Central memory CD8-positive, alpha-beta T cell (primary cell): ENCODE measurements around the gene MSL2.
"Not testable (repeated sequence)": the region's sequence is repeated elsewhere in the genome, so short reads cannot be mapped to it uniquely, and the experiment has no call there.

Experiments
- ATAC-seq: fragments of 150-1000 bp; cut with Tn5 transposase; replicated peaks from 2 replicates; pipeline ENCODE4 v1.10.0; 2022; ENCODE audit warnings: mild to moderate bottlenecking, moderate FRiP score, moderate number of reproducible peaks; ENCODE audit not compliant: poor library complexity, severe bottlenecking; ENCODE audit errors: extremely low read depth
- DNase-seq, 2 donors: peaks; one replicate each; pipeline ENCODE4 v3.0.0; 2021; ENCODE audit warnings: low spot score in 2 of 2
- H3K27ac Mint-ChIP-seq: one replicate; pipeline ENCODE4 v1.8.0; 2022; ENCODE audit warnings: low read depth, mild to moderate bottlenecking, moderate library complexity, mixed read lengths
- H3K27me3 Mint-ChIP-seq: one replicate; pipeline ENCODE4 v1.8.0; 2022; ENCODE audit warnings: mixed read lengths
- H3K36me3 Mint-ChIP-seq: one replicate; pipeline ENCODE4 v1.8.0; 2022; ENCODE audit warnings: mild to moderate bottlenecking, moderate library complexity, mixed read lengths; ENCODE audit not compliant: insufficient read depth
- H3K4me1 Mint-ChIP-seq: one replicate; pipeline ENCODE4 v1.8.0; 2022; ENCODE audit warnings: mixed read lengths
- H3K4me3 Mint-ChIP-seq: one replicate; pipeline ENCODE4 v1.8.0; 2022; ENCODE audit warnings: mild to moderate bottlenecking, moderate library complexity, mixed read lengths
- H3K9me3 Mint-ChIP-seq: one replicate; pipeline ENCODE4 v1.8.0; 2022; ENCODE audit warnings: mixed read lengths

MSL2 gene

GRCh38 chr3:136196064-136196400, at the start of gene MSL2:
Gene MSL2 (minus strand): TSS chr3:136196335. CDS start chr3:136195113, 1,222 bp downstream.
- no peaks in the 10 kb centered on the region for H3K27me3 Mint-ChIP-seq
- peaks cover 48% of the 10 kb centered on the region for H3K36me3 Mint-ChIP-seq
- H3K4me3 Mint-ChIP-seq: peak within 1 kb of the TSS; percentile 95
- DNase-seq (no peak), ATAC-seq (peak; percentile 15)
- H3K4me1 Mint-ChIP-seq: peaks cover 58% of the 10 kb centered on the region
- H3K9me3 Mint-ChIP-seq: no peaks in the 10 kb centered on the region
- peak within 1 kb of the TSS; percentile 99 for H3K27ac Mint-ChIP-seq

- ATAC-seq (no peak), DNase-seq (no peak)
- Mint-ChIP-seq H3K27ac (no peak overlapping the region), H3K36me3 (peaks cover 9% of the 10 kb centered on the region), H3K4me3 (no peak overlapping the region), H3K9me3 (no peaks in the 10 kb centered on the region), H3K4me1 (peaks cover 9% of the 10 kb centered on the region), H3K27me3 (peaks cover 20% of the 10 kb centered on the region)
These were observed 49.6 kb upstream of the MSL2 start for GRCh38 chr3:136245691-136246090.

DNA sequence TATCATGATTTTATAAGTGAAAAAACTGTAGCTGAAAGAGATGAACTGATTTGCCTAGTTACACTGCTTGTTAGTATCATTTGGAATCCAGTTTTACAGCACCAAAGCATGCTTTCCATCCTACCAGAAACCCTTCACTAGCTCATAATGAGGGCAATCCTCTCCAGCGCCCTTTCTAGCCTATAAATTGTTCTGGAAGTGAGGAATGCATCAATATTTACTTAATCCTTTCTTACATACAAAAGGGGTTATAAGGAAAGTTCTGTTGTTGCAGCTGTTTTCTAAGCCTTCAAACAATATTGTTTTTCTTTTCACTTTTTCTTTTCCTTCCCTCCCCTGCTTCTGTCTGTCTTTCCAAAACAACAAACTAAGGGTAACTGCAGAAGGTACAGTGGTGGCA, 43.0 kb upstream of the MSL2 start:
- Mint-ChIP-seq H3K27ac (no peak overlapping the region), H3K9me3 (no peaks in the 10 kb centered on the region), H3K36me3 (no peaks in the 10 kb centered on the region), H3K4me1 (no peaks in the 10 kb centered on the region), H3K4me3 (no peak overlapping the region), H3K27me3 (peaks cover 31% of the 10 kb centered on the region)
- DNase-seq (no peak), ATAC-seq (no peak)

GRCh38 chr3:136237961-136238649, 42.0 kb upstream of the MSL2 start:
- H3K9me3 Mint-ChIP-seq: no peaks in the 10 kb centered on the region
- no peak overlapping the region for H3K27ac Mint-ChIP-seq
- H3K4me1 Mint-ChIP-seq: no peaks in the 10 kb centered on the region
- peaks cover 31% of the 10 kb centered on the region for H3K27me3 Mint-ChIP-seq
- ATAC-seq (no peak), DNase-seq (no peak)
- H3K4me3 Mint-ChIP-seq: no peak overlapping the region
- no peaks in the 10 kb centered on the region for H3K36me3 Mint-ChIP-seq

DNA sequence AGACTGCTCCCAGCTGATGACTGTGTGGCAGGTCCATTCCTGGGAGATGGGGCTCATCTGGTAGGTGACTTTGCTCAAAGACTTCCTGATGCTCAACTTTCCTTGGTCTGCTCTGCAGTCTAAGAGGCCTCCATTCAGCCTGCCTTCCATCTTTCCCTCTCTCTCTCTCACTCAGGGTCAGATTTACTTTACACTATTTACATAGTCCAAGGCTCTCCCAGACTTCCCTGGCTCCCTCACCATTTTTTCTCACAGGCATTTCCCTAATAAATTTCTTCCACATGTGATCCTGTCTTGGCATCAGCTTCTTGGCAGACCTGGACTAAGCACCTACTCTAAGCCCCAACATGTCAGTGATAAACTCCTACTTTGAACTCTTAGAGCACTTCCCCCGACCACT, 41.0 kb upstream of the MSL2 start:
- DNase-seq (no peak), ATAC-seq (no peak)
- H3K4me1 Mint-ChIP-seq: no peaks in the 10 kb centered on the region
- no peaks in the 10 kb centered on the region for H3K9me3 Mint-ChIP-seq
- no peak overlapping the region for H3K27ac Mint-ChIP-seq
- H3K27me3 Mint-ChIP-seq: peaks cover 31% of the 10 kb centered on the region
- no peak overlapping the region for H3K4me3 Mint-ChIP-seq
- H3K36me3 Mint-ChIP-seq: no peaks in the 10 kb centered on the region

DNA sequence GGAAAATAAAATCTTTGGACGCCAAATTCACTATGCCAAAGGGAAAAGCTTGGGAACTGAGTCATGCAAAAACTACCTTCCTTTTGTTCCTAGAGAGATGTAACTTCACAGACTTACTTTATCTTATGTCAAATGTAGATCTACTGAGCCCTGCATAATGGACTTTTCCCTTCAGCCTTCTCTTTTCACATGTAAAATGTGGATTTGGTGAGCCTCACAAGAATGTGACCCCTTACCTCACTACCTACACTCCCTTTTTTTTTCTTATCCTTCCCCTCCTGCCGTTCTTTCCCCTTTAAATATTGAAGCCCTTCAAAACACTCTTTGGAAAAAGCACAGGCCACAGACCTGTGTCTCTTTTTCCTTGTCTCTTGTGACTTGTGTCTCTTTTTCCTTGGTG, 40.0 kb upstream of the MSL2 start:
- DNase-seq (no peak), ATAC-seq (no peak)
- Mint-ChIP-seq H3K27me3 (peaks cover 22% of the 10 kb centered on the region), H3K36me3 (no peaks in the 10 kb centered on the region), H3K27ac (no peak overlapping the region), H3K4me3 (no peak overlapping the region), H3K9me3 (no peaks in the 10 kb centered on the region), H3K4me1 (no peaks in the 10 kb centered on the region)

GRCh38 chr3:136235545-136235944, 39.4 kb upstream of the MSL2 start:
- no peaks in the 10 kb centered on the region for H3K36me3 Mint-ChIP-seq
- no peak overlapping the region for H3K27ac Mint-ChIP-seq
- no peaks in the 10 kb centered on the region for H3K4me1 Mint-ChIP-seq
- DNase-seq: no peak
- no peak for ATAC-seq
- H3K27me3 Mint-ChIP-seq: peaks cover 16% of the 10 kb centered on the region
- no peak overlapping the region for H3K4me3 Mint-ChIP-seq
- H3K9me3 Mint-ChIP-seq: no peaks in the 10 kb centered on the region

DNA sequence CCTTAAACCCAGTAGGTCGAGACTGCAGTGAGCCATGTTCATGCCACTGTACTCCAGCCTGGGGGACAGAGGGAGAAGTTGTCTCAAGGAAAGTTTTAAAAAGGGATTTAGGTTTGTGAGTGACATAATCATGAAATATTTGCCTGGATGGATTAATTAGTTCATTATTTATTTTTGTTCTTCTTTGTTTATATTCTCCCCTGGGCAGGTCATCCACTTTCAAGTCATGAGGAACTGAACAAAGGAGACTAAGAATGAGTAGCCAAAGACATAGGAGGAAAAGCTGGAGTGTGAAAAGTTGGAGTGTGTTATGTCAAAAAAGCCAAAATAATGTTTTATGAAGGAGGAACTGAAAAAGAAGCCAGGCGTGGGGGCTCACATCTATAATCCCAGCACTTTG, 36.3 kb upstream of the MSL2 start:
- H3K4me3 Mint-ChIP-seq: no peak overlapping the region
- H3K27me3 Mint-ChIP-seq: peaks cover 6% of the 10 kb centered on the region
- no peaks in the 10 kb centered on the region for H3K4me1 Mint-ChIP-seq
- DNase-seq: no peak
- no peaks in the 10 kb centered on the region for H3K9me3 Mint-ChIP-seq
- H3K27ac Mint-ChIP-seq: no peak overlapping the region
- H3K36me3 Mint-ChIP-seq: no peaks in the 10 kb centered on the region
- ATAC-seq: no peak

GRCh38 chr3:136222746-136223145, 26.6 kb upstream of the MSL2 start:
- H3K4me1 Mint-ChIP-seq, H3K9me3 Mint-ChIP-seq, DNase-seq, H3K27ac Mint-ChIP-seq, H3K4me3 Mint-ChIP-seq, H3K36me3 Mint-ChIP-seq, ATAC-seq: not testable (repeated sequence)
- H3K27me3 Mint-ChIP-seq: peaks cover 22% of the 10 kb centered on the region

- H3K4me1 Mint-ChIP-seq: no peaks in the 10 kb centered on the region
- H3K27ac Mint-ChIP-seq: no peak overlapping the region
- H3K9me3 Mint-ChIP-seq: no peaks in the 10 kb centered on the region
- H3K36me3 Mint-ChIP-seq: no peaks in the 10 kb centered on the region
- no peak for DNase-seq
- no peak overlapping the region for H3K4me3 Mint-ChIP-seq
- no peak for ATAC-seq
- peaks cover 38% of the 10 kb centered on the region for H3K27me3 Mint-ChIP-seq
These were observed 15.4 kb upstream of the MSL2 start for GRCh38 chr3:136211547-136211946.

DNA sequence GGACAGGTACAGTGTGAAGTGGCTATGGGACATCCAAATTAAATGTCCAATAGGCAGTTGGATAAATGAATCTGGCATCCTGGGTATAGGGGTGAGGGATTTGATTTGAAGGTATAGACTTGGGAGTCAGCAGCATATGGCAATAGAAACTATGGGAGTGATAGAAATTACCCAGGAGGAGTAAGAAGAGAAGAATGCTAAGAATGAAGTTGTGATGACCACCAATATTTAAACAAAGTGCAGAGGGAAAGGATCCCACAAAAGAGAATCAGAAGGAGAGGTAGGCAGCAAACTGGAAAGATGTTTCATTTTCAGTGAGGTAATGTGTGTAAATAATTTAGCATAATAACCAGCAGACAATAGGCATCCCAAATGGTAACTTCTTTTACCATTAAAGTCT, 13.8 kb upstream of the MSL2 start:
- H3K4me1 Mint-ChIP-seq: no peaks in the 10 kb centered on the region
- ATAC-seq (no peak), DNase-seq (no peak)
- H3K9me3 Mint-ChIP-seq: no peaks in the 10 kb centered on the region
- H3K4me3 Mint-ChIP-seq: no peak overlapping the region
- no peaks in the 10 kb centered on the region for H3K36me3 Mint-ChIP-seq
- peaks cover 45% of the 10 kb centered on the region for H3K27me3 Mint-ChIP-seq
- H3K27ac Mint-ChIP-seq: no peak overlapping the region

- Mint-ChIP-seq H3K27me3 (peaks cover 43% of the 10 kb centered on the region), H3K4me3 (no peak overlapping the region), H3K36me3 (no peaks in the 10 kb centered on the region)
These were observed 11.5 kb upstream of the MSL2 start for GRCh38 chr3:136207489-136208115.

DNA sequence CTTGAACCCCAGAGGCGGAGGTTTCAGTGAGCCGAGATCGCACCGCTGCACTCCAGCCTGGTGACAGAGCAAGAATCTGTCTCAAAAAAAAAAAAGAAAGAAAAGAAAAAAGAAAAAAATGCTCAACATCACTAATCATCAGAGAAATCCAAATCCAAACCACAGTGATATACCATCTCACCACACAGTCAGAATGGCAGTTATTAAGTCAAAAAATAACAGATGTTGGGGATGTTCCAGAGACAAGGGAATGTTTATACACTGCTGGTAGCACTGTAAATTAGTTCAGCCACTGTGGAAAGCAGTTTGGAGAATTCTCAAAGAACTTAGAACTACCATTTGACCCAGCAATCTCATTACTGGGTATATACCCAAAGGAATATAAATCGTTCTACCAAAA, 3.1 kb upstream of the MSL2 start:
- peaks cover 34% of the 10 kb centered on the region for H3K36me3 Mint-ChIP-seq
- H3K4me3 Mint-ChIP-seq, ATAC-seq, H3K9me3 Mint-ChIP-seq, H3K27me3 Mint-ChIP-seq, H3K27ac Mint-ChIP-seq, DNase-seq: not testable (repeated sequence)
- peaks cover 28% of the 10 kb centered on the region for H3K4me1 Mint-ChIP-seq

More at GRCh38 chr3:136207489-136208115, 11.5 kb upstream of the MSL2 start:
- Mint-ChIP-seq H3K9me3 (no peaks in the 10 kb centered on the region), H3K27ac (no peak overlapping the region), H3K4me1 (no peaks in the 10 kb centered on the region)
- ATAC-seq (no peak), DNase-seq (no peak)
